Sciatic nerve (tissue), 2 donors: ENCODE results near the gene ZGRF1. TPM values are rescaled to one million over a fixed set of nuclear protein-coding genes. Genes with fewer than 3 reads are reported as not detected.
"Not testable (repeated sequence)": the region's sequence is repeated elsewhere in the genome, so short reads cannot be mapped to it uniquely, and the experiment has no call there.

Experiments used
- ATAC-seq: fragments of 200-7000 bp; cut with Tn5 transposase; one replicate; pipeline ENCODE4 v1.9.1; 2020; ENCODE audit warnings: mild to moderate bottlenecking, moderate library complexity
- DNase-seq: peaks from one replicate; pipeline ENCODE4 v3.0.0-alpha.2; 2020; ENCODE audit warnings: low spot score
- intact Hi-C: fragments of 100-400 bp; cut with DNase I; formaldehyde crosslinking; loops from one replicate; pipeline ENCODE4 v1.14.2; 2022
- total RNA-seq: library from RNA; stranded (reverse); fragmentation: NEBNext Ultra II Directional; extraction: Animal tissue kit (Norgen Biotek cat#: 25700); gene quantifications from one replicate; pipeline ENCODE4 v1.2.1, GENCODE V29; 2021
- donor health status: DM: no; HTN: no; CAD: no.
- donor health status: DM: no; HTN: no; CAD: no.

ZGRF1 gene
- total RNA-seq, 1 donor from 2014 or later, result 10.6 TPM

DNA sequence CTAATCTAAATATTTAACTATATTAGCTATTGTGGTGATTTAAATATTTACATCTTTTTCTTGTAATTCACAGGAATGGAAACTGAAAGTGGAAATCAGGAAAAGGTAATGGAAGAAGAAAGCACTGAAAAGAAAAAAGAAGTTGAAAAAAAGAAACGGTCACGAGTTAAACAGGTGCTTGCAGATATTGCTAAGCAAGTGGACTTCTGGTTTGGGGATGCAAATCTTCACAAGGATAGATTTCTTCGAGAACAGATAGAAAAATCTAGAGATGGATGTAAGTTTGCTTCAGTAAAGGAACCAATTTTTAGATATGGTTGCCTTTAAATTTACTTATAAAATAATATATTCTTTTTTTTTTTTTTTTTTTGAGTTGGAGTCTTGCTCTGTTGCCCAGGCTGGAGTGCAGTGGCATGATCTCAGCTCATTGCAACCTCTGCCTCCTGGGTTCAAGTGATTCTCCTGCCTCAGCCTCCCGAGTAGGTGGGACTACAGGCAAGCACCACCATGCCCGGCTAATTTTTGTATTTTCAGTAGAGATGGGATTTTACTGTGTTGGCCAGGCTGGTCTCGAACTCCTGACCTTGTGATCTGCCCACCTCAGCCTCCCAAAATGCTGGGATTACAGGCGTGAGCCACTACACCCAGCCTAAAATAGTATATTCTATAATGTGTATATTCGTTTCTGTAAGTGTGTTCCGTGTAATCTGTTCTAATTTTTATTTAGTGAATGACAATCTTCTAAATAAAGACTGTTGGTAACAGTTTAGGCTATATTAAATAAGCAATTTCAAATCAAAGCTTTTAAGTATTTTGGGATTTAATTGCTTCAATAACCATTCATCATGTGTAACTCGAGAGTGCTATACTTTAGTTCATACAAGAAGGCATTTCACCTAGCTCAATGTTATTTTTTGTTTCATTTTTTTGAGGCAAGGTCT, 8.2 kb upstream of the ZGRF1 start:
- intact Hi-C loops, result not testable (repeated sequence)

DNA sequence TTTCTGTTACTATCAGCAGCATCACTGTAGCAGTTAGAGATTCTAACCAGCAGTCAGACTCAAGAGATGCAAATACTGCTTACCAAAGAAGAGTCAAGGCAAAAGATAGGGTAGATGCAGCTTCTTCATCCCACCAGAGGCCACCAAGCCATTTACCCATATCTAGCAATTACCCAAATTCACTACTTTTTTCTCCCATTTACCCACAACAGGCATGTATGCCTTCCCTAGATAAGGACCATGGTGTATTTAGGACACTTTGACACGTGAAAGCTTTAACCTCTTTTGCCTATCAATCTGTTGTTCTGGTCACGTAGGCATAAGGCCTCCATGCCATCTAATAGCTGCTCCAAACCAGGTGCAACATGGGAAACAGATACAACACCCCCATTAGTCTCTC, 5.8 kb upstream of the ZGRF1 start:
- intact Hi-C loops, result no loop called here
- DNase-seq, result no peak
- no peak for ATAC-seq

More for the DNA sequence above, 8.2 kb upstream of the ZGRF1 start:
- DNase-seq, ATAC-seq: not testable (repeated sequence)

DNA sequence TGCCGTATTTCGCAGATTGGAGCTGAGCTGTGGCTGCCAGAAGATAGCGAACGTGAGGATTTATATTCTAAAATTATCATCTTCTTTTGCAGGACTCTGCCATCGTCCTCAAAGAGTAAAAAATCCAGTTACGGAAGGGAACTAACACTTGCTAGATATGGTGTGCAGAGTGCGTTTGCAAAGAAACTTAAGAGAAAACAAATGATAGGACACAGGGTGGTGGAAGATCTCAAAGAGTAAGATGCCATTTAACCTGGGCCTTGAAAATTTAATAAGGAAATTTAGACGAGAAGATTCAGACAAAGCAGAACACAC, 800 bp upstream of the ZGRF1 start:
- ATAC-seq (peak; percentile 2), DNase-seq (no peak)
- intact Hi-C loops, result loop anchor here (5.0 kb wide), 1 partner anchor 300 kb away; no protein-coding TSS in a partner anchor

DNA sequence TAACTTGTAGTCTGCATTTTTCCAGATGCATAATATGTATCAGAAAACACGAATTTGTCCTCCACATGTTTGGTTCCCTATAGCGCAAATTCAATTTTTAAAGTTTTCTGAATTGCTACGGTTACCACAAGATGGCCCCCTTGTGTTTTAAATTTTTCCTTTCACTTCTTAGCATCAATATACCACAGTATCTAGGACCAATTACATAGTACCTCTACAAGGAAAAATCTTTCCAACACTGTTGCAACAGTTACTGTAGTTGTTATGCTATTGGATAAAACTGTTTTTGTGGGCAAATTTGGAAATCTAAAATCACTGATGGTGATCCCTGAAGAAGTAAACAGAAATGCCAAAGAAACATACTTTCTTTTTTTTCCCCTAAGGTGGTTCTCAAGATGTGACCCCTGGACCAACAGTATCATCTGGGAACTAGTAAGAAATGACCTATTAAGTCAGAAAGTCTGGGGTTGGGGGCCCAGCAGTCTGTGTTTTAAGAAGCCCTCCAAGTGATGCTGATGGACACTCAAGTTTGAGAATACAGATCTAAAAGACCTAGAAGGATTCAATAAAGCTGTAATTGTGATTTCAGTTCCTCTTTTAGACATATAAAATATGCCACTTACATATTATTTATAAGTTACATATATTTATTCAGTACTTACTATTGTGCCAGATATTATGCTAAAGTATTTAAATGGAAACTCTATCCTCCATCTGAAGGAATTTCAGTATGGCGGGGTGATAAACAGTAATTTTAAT, 3.1 kb downstream of the ZGRF1 start:
- no peak for DNase-seq
- intact Hi-C loops, result loop anchor here (5.0 kb wide), 1 partner anchor 129 kb away; no protein-coding TSS in a partner anchor

DNA sequence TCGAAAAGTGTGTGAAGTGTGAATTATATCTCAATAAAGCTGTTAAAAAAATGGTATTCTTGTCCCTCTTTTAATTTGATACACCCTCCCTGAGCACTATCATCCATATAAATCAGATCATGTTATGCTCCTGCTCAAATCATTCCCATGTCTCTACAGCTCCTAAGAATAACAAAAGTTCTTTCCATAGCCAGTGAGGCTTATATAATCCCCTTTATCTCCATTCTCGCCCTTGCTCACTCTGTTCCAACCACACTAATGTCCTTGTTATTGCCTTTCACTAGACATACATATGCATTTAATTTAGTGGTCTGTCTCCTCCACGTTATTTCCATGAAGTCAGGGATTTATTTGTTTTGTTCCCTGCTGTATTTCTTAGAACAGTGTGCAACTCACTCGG, 10.5 kb downstream of the ZGRF1 start:
- ATAC-seq, result no peak
- intact Hi-C loops, result no loop called here
- no peak for DNase-seq

More for the DNA sequence above, 3.1 kb downstream of the ZGRF1 start:
- no peak for ATAC-seq

DNA sequence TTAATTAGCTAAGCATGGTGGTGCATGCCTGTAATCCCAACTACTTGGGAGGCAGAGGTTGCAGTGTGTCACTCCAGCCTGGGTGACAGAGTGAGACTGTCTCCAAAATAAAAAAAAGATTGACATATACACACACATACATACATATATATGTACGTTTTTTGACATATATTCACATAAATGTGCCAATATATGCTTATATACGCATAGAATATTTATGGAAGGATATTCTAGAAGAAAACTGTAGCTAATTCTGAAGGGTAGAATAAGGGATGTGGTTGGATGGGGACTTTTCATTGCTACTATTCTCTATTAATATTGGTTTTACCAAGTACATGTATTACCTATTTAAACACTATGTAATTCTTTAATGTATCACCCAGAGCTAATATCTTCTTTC, 19.7 kb downstream of the ZGRF1 start:
- DNase-seq (no peak), ATAC-seq (no peak)
- intact Hi-C loops, result no loop called here

DNA sequence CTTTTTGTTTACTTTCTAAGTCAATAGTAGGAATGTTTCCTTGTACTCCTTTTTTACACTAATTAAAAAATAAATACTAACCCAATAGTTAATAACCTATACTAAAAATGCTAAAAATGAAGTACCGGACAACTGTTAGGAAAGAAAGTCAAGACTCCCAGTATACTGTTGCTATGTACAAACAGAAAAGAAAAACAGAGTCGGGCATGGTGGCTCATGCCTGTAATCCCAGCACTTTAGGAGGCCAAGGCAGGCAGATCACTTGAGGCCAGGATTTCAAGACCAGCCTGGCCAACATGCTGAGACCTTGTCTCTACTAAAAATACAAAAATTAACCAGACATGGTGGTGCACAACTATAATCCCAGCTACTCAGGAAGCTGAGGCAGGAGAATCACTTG, 23.9 kb downstream of the ZGRF1 start:
- intact Hi-C loops, ATAC-seq, DNase-seq: not testable (repeated sequence)

DNA sequence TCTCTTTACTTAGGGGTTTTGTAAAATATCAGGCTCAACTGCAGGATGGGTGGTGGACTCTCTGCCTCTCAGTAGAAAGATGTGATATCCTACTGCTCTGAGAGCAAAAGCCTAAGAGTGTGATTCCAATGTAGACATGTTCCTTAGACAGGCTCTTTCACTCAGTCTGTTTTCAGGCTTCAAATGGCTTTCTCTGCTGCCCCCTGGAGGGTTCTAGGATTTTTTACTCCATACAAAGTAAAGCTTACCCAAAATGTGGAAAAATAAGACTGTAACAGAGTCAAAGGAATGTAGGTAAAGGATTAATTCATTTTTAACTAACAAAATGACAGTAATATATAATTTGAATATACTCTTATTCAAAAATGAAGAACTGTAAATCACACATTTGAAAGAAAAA, 32.1 kb downstream of the ZGRF1 start:
- intact Hi-C loops, result no loop called here
- peak; percentile 69 for ATAC-seq
- DNase-seq, result no peak

DNA sequence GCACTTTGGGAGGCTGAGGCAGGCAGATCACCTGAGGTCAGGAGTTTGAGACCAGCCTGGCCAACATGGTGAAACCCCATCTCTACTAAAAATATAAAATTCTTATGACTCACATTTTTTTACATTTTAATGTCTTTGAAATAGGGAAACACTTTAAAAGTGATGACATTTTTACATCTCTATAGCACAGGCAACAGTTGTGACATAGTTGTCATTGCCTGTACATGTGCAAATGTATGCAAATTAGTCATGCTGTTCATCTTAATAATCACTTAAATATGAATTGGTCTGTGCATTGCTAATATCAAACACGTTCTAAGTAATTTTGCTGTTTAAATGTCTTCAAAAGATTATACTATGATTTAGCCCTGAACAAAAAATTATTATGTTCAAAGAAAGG, 41.7 kb downstream of the ZGRF1 start:
- intact Hi-C loops, result no loop called here
- no peak for ATAC-seq
- no peak for DNase-seq

DNA sequence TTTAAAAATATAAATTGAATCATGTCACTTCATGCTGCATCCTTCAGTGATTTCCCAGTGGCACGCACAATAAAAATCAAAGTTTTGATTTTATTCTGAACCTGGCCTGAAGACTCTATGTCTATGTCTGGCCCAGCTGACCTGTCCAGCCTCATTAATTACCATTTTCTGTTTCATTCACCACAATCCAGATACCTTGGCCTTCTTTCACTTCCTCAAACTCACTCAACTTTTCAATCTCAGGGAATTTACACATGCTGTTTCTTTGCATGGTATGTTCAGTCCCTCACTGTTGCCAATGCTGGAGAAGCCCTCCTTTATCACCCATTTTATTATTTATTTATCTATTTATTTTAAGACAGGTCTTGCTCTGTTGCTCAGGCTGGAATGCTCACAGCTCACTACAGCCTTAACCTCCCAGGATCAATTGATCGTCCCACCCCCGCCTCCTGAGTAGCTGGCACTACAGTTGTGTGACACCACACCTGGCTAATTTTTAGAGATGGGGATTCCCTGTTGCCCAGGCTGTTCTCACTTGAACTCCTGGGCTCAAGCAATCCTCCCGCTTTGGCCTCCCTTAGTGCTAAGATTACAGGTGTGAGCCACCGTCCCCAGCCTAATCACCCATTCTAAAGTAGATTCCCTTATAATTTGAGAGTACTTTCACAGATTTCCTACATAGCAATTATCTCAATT, 43.1 kb downstream of the ZGRF1 start:
- intact Hi-C loops, result no loop called here
- no peak for ATAC-seq
- no peak for DNase-seq

DNA sequence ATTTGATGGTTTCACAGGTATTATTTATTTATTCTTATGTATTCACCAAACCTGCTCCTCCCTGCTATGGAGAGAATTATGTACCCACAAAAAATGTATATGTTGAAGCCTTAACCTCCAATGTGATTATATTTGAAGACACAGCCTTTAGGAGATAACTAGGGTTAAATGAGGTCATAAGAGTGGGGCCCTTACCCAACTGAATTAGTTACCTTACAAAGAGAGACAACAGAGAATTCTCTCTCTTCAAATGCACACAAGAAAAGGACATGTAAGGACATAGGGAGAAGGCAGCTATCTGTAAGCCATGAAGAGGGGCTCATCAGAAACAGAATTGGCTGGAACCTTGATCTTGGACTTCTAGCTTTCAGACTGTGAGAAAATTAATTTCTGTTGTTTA, 44.0 kb downstream of the ZGRF1 start:
- intact Hi-C loops, result no loop called here
- no peak for DNase-seq

DNA sequence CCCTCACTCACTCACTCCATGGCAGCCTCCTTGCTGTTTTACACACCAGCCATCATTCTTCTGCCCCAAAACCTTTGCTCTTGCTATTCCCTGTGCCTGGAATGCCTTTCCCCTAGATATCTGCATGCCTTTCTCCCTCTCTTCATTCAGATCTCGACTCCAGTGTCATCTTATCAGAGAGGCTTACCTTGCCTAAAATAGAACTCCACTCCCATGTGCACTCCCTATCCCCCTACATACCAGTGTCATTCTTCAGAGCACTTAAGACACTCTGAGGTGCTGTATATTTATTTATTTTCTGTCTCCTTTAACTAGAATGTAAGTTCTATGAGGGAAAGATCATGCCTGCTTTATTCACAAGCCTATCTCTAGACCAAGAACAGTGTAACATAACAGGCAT, 45.1 kb downstream of the ZGRF1 start:
- intact Hi-C loops, result no loop called here
- ATAC-seq, result no peak
- no peak for DNase-seq

More for the DNA sequence above, 44.0 kb downstream of the ZGRF1 start:
- no peak for ATAC-seq

DNA sequence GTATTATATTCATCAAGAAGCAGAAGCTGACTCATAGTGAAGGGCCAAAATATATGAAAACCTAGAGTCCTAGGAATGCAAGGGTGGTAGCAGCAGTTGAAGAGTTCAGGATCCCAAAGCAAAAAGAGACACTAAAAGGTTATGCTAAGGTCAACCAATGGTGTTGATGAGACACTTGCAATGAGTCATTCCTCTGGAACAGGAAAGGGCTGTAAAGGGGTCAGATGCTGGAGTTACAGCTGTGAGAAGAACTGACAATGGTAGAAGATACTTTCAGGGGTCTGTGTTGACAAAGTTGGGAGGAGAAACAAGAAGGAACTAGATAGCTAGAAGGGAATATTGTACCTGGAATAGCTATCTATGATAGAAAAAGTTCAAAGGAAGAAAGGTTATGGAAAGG, 47.5 kb downstream of the ZGRF1 start:
- ATAC-seq (no peak), DNase-seq (no peak)
- intact Hi-C loops, result no loop called here

DNA sequence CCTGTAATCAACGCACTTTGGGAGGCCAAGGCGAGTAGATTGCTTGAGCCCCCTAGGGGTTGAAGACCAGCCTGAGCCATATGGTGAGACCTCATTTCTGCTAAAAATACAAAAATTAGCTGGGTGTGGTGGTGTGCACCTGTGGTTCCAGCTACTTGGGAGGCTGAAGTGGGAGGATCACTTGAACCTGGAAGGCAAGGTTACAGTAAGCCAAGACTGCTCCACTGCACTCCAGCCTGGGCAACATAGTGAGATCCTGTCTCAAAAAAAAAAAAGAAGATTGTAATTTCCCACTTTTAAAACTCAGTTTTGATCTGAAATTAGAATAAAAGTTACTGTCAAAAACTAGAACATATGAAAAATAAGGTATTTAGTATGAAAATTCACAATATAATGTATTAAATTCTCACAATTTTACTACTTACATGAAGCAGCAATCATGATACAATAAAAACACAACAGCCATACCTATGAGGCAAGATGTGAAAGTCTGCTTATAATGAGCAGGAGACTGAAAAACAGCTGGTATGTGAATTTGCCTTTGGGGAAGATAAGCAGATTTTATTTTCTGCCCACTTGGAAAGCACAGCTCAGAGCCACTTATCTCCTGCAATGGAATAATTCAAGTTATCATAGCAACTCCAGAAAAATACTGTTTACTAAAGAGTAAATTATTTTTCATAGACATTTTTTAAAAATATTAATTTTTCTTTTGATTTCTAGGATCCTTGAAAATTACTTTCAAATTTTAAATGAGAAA, 50.6 kb downstream of the ZGRF1 start:
- no peak for ATAC-seq
- DNase-seq, result no peak
- intact Hi-C loops, result no loop called here

DNA sequence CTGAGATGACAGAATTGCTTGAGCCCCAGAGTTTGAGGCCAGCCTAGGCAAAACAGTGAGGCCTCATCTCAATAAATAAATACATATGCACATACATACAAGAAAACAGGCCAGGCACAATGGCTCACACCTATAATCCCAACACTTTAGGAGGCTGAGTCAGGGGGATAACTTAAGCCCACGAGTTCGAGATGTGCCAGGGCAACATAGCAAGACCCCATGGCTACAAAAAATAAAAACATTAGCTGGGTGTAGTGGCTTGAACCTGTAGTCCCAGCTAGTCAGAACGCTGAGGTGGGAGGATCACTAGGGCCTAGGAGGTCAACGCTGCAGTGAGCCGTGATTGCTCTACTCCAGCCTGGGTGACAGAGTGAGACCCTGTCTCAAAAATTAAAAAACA, 69.2 kb downstream of the ZGRF1 start:
- intact Hi-C loops, result no loop called here
- ATAC-seq (no peak), DNase-seq (no peak)

DNA sequence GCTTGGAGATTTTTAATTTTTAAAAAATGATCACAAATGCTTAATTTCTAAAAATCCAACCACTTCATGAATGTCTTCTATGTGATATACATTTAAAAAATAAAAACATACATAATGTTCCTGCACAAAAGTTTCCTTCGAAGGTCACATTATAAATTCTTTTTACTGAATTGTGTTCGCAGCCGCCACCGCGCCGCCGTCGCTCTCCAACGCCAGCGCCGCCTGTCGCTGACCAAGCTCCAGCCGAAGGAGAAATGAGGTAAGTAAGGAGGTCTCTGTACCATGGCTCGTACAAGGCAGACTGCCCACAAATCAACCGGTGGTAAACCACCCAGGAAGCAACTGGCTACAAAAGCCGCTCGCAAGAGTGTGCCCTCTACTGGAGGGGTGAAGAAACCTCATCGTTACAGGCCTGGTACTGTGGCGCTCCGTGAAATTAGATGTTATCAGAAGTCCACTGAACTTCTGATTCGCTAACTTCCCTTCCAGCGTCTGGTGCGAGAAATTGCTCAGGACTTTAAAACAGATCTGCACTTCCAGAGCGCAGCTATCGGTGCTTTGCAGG, 71.9 kb downstream of the ZGRF1 start:
- intact Hi-C loops, result no loop called here
- ATAC-seq, result no peak
- DNase-seq, result no peak

DNA sequence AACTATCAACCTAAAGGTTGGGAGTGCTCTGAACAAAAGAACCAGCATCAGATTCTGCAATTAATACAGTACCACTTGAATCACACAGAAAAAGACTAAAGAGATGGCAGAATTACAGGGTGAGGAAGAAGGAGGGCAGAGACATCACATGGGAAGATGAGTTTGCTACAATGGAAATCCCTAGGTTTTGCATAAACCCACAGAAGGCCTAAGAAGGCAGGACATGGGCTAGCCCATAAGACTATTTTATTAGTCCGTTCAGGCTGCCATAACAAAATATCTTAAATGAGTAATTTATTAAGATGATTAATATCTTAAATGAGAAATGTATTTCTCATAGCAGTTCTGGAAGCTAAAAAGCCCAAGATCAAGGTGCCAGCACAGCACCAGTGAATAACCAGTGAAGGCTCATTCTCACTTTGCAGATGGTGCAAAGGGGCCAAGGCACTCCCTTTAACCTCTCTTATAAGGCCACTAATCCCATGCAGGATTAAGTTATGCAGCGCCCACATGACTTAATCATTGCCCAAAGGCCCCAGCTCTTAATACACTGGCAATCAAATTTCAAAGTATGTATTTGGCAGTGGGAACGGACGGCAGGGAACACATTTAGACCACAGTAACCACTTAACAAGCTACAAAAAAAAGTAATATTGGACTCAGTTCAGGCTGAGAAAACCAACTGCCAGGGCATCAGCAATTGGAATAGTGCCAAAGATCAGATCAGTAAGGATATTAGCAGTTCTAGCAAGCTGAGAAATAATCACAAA, 73.1 kb downstream of the ZGRF1 start:
- DNase-seq (no peak), ATAC-seq (no peak)
- intact Hi-C loops, result no loop called here
